Upper lobe of right lung (tissue), 1 donor: ENCODE results near the gene YWHAG. TPM values are rescaled to one million over a fixed set of nuclear protein-coding genes. Genes with fewer than 3 reads are reported as not detected.

Experiments
- ATAC-seq: fragments of 200-7000 bp; cut with Tn5 transposase; one replicate; pipeline ENCODE4 v1.9.1; 2020; ENCODE audit warnings: mild to moderate bottlenecking, moderate library complexity
- DNase-seq: peaks from one replicate; pipeline ENCODE4 v3.0.0-alpha.2; 2020
- H3K27ac ChIP-seq: fragments of 200-600 bp; one replicate; pipeline ENCODE4 v1.8.0; 2022
- H3K27me3 ChIP-seq: fragments of 200-600 bp; one replicate; pipeline ENCODE4 v1.8.0; 2022; ENCODE audit warnings: mild to moderate bottlenecking
- H3K36me3 ChIP-seq: fragments of 200-600 bp; one replicate; pipeline ENCODE4 v1.8.0; 2022
- H3K4me1 ChIP-seq: fragments of 200-600 bp; one replicate; pipeline ENCODE4 v1.8.0; 2022
- H3K4me3 ChIP-seq: fragments of 200-600 bp; one replicate; pipeline ENCODE4 v1.8.0; 2022; ENCODE audit warnings: mild to moderate bottlenecking
- H3K9me3 ChIP-seq: fragments of 200-600 bp; one replicate; pipeline ENCODE4 v1.8.0; 2022
- intact Hi-C: fragments of 100-400 bp; cut with DNase I; formaldehyde crosslinking; loops from one replicate; pipeline ENCODE4 v1.11.0; 2022
- total RNA-seq: library from RNA; stranded (reverse); fragmentation: NEBNext Ultra II Directional; extraction: Animal tissue kit (Norgen Biotek cat#: 25700); gene quantifications from one replicate; pipeline ENCODE4 v1.2.1, GENCODE V29; 2021
- TF ChIP-seq, protein P1 (sequence below): fragments of 200-600 bp; IDR thresholded peaks from one replicate; pipeline ENCODE4 v1.8.0; 2022; ENCODE audit warnings: antibody characterized with exemption
- donor health status: DM: no; HTN: yes; CAD: no; lungs with severe emphysema.

The YWHAG gene
- total RNA-seq, 1 donor from 2014 or later = 102 TPM

DNA sequence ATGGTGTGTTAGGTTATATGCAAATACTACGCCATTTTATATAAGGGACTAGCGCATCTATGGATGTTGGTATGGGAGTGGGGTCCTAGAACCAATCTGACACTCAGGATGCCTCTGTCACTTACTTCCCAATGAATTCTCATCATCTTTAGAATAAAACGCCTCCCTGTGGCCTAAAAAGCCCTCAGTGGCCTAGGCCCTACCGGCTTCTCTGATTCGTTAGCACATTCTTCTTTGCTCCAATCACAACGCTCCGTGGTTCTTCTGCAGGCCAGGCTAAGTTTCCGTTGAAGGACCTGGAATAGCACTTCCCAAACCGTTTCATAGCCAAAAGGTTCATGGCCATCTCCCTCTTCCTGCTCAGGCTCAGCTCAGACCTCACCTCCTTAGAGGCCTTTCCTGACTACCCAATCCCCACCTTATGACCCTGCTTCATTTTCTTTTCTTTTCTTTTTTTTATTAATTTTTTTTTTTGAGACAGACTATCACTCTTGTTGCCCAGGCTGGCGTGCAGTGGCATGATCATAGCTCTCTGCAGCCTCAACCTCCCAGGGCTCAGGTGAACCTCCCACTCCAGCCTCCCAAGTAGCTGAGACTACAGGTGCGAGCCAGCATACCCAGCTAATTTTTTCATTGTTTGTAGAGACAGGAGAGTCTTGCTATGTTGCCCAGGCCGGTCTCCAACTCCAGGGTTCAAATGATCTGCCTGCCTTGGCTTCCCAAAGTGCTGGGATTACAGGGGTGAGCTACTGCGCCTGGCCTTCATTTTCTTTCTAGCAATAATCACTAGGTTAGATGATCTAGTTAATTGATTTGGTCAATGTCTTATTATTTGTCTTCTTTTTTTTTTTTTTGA lies 24.5 kb upstream of the YWHAG start:
- no peak overlapping the region for H3K4me3 ChIP-seq
- no peak for DNase-seq
- TF ChIP-seq, protein P1, sequence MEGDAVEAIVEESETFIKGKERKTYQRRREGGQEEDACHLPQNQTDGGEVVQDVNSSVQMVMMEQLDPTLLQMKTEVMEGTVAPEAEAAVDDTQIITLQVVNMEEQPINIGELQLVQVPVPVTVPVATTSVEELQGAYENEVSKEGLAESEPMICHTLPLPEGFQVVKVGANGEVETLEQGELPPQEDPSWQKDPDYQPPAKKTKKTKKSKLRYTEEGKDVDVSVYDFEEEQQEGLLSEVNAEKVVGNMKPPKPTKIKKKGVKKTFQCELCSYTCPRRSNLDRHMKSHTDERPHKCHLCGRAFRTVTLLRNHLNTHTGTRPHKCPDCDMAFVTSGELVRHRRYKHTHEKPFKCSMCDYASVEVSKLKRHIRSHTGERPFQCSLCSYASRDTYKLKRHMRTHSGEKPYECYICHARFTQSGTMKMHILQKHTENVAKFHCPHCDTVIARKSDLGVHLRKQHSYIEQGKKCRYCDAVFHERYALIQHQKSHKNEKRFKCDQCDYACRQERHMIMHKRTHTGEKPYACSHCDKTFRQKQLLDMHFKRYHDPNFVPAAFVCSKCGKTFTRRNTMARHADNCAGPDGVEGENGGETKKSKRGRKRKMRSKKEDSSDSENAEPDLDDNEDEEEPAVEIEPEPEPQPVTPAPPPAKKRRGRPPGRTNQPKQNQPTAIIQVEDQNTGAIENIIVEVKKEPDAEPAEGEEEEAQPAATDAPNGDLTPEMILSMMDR = no peak
- H3K4me1 ChIP-seq = peaks cover 16% of the 10 kb centered on the region
- intact Hi-C loops = no loop called here
- no peaks in the 10 kb centered on the region for H3K36me3 ChIP-seq
- H3K27ac ChIP-seq = no peak overlapping the region
- no peaks in the 10 kb centered on the region for H3K9me3 ChIP-seq
- ATAC-seq = no peak
- H3K27me3 ChIP-seq = no peaks in the 10 kb centered on the region

DNA sequence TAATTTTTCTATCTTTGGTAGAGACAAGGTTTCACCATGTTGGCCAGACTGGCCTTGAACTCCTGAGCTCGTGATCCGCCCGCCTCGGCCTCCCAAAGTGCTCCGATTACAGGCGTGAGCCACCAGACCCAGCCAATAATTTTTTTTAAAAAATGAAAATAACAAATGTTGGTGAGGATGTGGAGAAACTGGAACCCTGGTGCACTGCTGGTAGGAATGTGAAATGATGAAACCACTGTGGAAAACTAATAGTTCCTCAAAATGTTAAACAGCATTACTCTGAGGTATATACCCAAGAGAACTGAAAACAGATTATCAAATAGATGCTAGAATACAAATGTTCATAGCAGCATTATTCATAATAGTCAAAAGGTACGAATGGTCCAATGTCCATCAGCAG lies 23.0 kb upstream of the YWHAG start:
- intact Hi-C loops = no loop called here
- peaks cover 16% of the 10 kb centered on the region for H3K4me1 ChIP-seq
- H3K36me3 ChIP-seq = no peaks in the 10 kb centered on the region
- no peaks in the 10 kb centered on the region for H3K9me3 ChIP-seq
- H3K27ac ChIP-seq = no peak overlapping the region
- H3K27me3 ChIP-seq = no peaks in the 10 kb centered on the region
- TF ChIP-seq, protein P1 = no peak
- no peak overlapping the region for H3K4me3 ChIP-seq
- no peak for DNase-seq
- no peak for ATAC-seq

DNA sequence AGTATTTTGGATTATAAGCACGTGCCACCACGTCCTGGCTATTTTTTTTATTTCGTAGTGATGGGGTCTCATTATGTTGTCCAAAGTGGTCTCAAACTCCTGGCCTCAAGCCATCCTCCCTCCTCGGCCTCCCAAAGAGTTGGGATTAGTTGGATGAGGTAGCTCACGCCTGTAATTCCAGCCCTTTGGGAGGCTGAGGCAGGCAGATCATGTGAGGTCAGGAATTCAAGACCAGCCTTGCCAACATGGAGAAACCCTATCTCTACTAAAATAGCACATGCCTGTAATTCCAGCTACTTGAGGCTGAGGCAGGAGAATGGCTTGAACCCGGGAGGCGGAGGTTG lies 21.8 kb upstream of the YWHAG start:
- ATAC-seq (no peak), DNase-seq (no peak)
- intact Hi-C loops = no loop called here
- no peaks in the 10 kb centered on the region for H3K36me3 ChIP-seq
- TF ChIP-seq, protein P1 = no peak
- peak overlapping the region; percentile 91 for H3K27ac ChIP-seq
- H3K27me3 ChIP-seq = no peaks in the 10 kb centered on the region
- H3K4me3 ChIP-seq = peak overlapping the region; percentile 46
- no peaks in the 10 kb centered on the region for H3K9me3 ChIP-seq
- H3K4me1 ChIP-seq = peaks cover 16% of the 10 kb centered on the region

DNA sequence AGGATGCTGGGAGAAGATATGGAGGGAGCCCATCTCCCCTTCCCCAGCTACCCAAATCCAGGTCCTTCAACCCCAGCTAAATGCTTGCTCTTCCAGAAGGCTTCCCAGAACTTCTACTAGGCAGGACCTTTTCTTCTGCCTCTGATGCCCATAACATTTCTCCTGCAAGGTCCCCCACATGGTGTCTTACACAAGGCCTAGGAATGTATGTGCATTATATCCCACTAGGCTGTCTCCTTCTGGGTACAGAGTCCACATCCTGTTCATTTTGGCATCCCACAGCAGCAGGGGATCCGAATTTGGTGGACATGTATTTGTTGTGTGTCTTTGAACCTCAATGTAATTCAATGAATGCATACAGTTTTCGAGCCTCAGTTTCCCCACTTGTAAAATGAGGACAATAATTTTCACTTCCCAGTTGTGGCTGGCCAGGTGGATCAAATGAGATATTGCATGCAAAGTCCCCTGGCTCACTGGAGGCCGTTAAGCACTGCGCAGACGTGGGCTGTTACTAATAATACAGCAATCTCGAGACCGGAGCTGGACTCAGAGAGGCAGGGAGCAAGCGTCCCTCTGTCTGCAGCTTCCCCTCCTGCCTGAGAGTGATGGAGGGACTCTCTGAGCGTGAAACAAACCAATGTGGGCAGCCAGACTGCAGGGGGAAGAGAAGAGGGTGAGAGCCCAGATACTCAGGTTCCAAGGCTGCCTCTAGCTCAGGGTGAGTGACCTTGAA lies 18.6 kb upstream of the YWHAG start:
- H3K9me3 ChIP-seq = no peaks in the 10 kb centered on the region
- DNase-seq (no peak), ATAC-seq (no peak)
- H3K4me1 ChIP-seq = peaks cover 16% of the 10 kb centered on the region
- H3K4me3 ChIP-seq = no peak overlapping the region
- H3K27ac ChIP-seq = no peak overlapping the region
- TF ChIP-seq, protein P1 = no peak
- intact Hi-C loops = no loop called here
- H3K36me3 ChIP-seq = no peaks in the 10 kb centered on the region
- no peaks in the 10 kb centered on the region for H3K27me3 ChIP-seq

DNA sequence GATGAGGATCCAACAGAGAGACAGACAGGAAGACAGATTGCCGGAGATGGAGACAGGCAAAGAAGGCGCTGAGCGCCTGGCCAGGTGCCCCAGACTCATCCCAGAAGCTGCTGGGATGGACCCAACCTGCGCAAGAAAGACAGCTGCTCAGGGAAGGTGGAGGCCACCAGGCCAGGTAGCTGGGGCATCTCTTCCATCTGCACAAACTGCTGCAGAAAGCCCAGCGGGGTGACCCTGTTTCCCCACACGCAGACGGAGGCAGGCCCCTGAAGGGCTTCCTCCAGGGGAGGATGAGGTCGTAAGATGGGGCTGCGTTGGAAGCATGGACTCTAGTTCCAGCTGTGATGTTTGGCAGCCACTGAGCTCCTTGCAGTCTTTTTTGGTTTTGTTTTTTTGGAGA lies 16.5 kb upstream of the YWHAG start:
- Histone ChIP-seq H3K27ac (no peak overlapping the region), H3K4me3 (no peak overlapping the region), H3K36me3 (no peaks in the 10 kb centered on the region), H3K27me3 (no peaks in the 10 kb centered on the region), H3K9me3 (no peaks in the 10 kb centered on the region), H3K4me1 (peaks cover 11% of the 10 kb centered on the region)
- TF ChIP-seq, protein P1 = no peak
- no peak for ATAC-seq
- intact Hi-C loops = no loop called here
- no peak for DNase-seq
